H9 (cell line): ENCODE data around the gene PLEKHN1. TPM values are rescaled to one million over a fixed set of nuclear protein-coding genes. Genes with fewer than 3 reads are reported as not detected.
A peak's percentile ranks its signal among the peaks of the same experiment; 100 is the strongest.

Experiments used
- DNase-seq: peaks from one replicate; pipeline ENCODE4 v3.0.0-alpha.2; 2017
- H2AFZ ChIP-seq: one replicate; pipeline ENCODE4 v1.6.1; 2013; ENCODE audit warnings: mild to moderate bottlenecking, low read length, control low read depth, moderate library complexity
- H2AK5ac ChIP-seq: 2 replicates; pipeline ENCODE4 v1.6.1; 2013; ENCODE audit warnings: low read length, control low read depth, mixed read lengths; ENCODE audit not compliant: insufficient read length
- H2BK120ac ChIP-seq: one replicate; pipeline ENCODE4 v1.6.1; 2013; ENCODE audit warnings: low read depth, mild to moderate bottlenecking, low read length, control low read depth, inconsistent platforms; ENCODE audit not compliant: poor library complexity, severe bottlenecking
- H2BK12ac ChIP-seq: 2 replicates; pipeline ENCODE4 v1.6.1; 2013; ENCODE audit warnings: low read length, control low read depth, mixed read lengths, low read depth; ENCODE audit not compliant: insufficient read length
- H2BK15ac ChIP-seq: 2 replicates; pipeline ENCODE4 v1.6.1; 2013; ENCODE audit warnings: low read depth, low read length, control low read depth
- H2BK20ac ChIP-seq: one replicate; pipeline ENCODE4 v1.6.1; 2013; ENCODE audit warnings: low read depth, mild to moderate bottlenecking, low read length, control low read depth, inconsistent platforms; ENCODE audit not compliant: poor library complexity, severe bottlenecking
- H2BK5ac ChIP-seq: 2 replicates; pipeline ENCODE4 v1.6.1; 2013; ENCODE audit warnings: low read length, control low read depth, mixed read lengths; ENCODE audit not compliant: insufficient read length
- H3K14ac ChIP-seq: 2 replicates; pipeline ENCODE4 v1.6.1; 2013; ENCODE audit warnings: low read length, control low read depth; ENCODE audit not compliant: insufficient read depth
- H3K18ac ChIP-seq: 2 replicates; pipeline ENCODE4 v1.6.1; 2013; ENCODE audit warnings: low read depth, mild to moderate bottlenecking, mixed read lengths, low read length, control low read depth; ENCODE audit not compliant: insufficient read length
- H3K23ac ChIP-seq: 2 replicates; pipeline ENCODE4 v1.6.1; 2013; ENCODE audit warnings: low read length, control low read depth, mixed read lengths, low read depth; ENCODE audit not compliant: insufficient read length
- H3K23me2 ChIP-seq: 2 replicates; pipeline ENCODE4 v1.6.1; 2013; ENCODE audit warnings: low read depth, mild to moderate bottlenecking, mixed read lengths, low read length, control low read depth; ENCODE audit not compliant: insufficient read length, poor library complexity, severe bottlenecking
- H3K27ac ChIP-seq: 2 replicates; pipeline ENCODE4 v1.5.1; 2013; ENCODE audit warnings: low read length, control low read depth, mixed read lengths, low read depth; ENCODE audit not compliant: insufficient read length
- H3K27me3 ChIP-seq: 2 replicates; pipeline ENCODE4 v1.6.1; 2013; ENCODE audit warnings: low read length, control low read depth, inconsistent platforms; ENCODE audit not compliant: insufficient read depth
- H3K4ac ChIP-seq: 2 replicates; pipeline ENCODE4 v1.6.1; 2013; ENCODE audit warnings: low read depth, mild to moderate bottlenecking, control low read depth, inconsistent platforms, low read length, moderate library complexity
- H3K4me1 ChIP-seq: 2 replicates; pipeline ENCODE4 v1.6.1; 2013; ENCODE audit warnings: low read length, control low read depth, inconsistent platforms; ENCODE audit not compliant: insufficient read depth
- H3K4me2 ChIP-seq: 2 replicates; pipeline ENCODE4 v1.6.1; 2013; ENCODE audit warnings: low read length, control low read depth, mixed read lengths; ENCODE audit not compliant: insufficient read length, insufficient read depth
- H3K56ac ChIP-seq: 2 replicates; pipeline ENCODE4 v1.6.1; 2013; ENCODE audit warnings: low read depth, mild to moderate bottlenecking, mixed read lengths, low read length, control low read depth; ENCODE audit not compliant: insufficient read length
- H3K79me1 ChIP-seq: 2 replicates; pipeline ENCODE4 v1.6.1; 2013; ENCODE audit warnings: low read depth, mild to moderate bottlenecking, moderate library complexity, low read length, control low read depth, inconsistent platforms; ENCODE audit not compliant: insufficient read depth, poor library complexity, severe bottlenecking
- H3K79me2 ChIP-seq: 2 replicates; pipeline ENCODE4 v1.6.1; 2013; ENCODE audit warnings: low read length, control low read depth, inconsistent platforms; ENCODE audit not compliant: insufficient read depth
- H3K9ac ChIP-seq: 2 replicates; pipeline ENCODE4 v1.6.1; 2013; ENCODE audit warnings: low read length, control low read depth, mixed read lengths; ENCODE audit not compliant: insufficient read length; ENCODE audit errors: extremely low read depth
- H3K9me3 ChIP-seq: one replicate; pipeline ENCODE4 v1.6.1; 2013; ENCODE audit warnings: low read depth, low read length, inconsistent platforms; ENCODE audit not compliant: control insufficient read depth
- H3T11ph ChIP-seq: one replicate; pipeline ENCODE4 v1.6.1; 2013; ENCODE audit warnings: mild to moderate bottlenecking, low read length, control low read depth, inconsistent platforms
- H4K20me1 ChIP-seq: one replicate; pipeline ENCODE4 v1.6.1; 2013; ENCODE audit not compliant: control insufficient read depth, insufficient read length, insufficient read depth
- H4K5ac ChIP-seq: 2 replicates; pipeline ENCODE4 v1.6.1; 2013; ENCODE audit warnings: low read depth, mild to moderate bottlenecking, mixed read lengths, low read length, control low read depth; ENCODE audit not compliant: insufficient read length
- H4K8ac ChIP-seq: replicated peaks from 2 replicates; pipeline ENCODE4 v1.6.1; 2013; ENCODE audit warnings: low read length, control low read depth, mixed read lengths, low read depth; ENCODE audit not compliant: insufficient read length
- H4K91ac ChIP-seq: 2 replicates; pipeline ENCODE4 v1.6.1; 2013; ENCODE audit warnings: low read depth, mild to moderate bottlenecking, moderate library complexity, mixed read lengths, low read length, control low read depth; ENCODE audit not compliant: insufficient read length
- H3K27ac Mint-ChIP-seq, 3 experiments: 2 replicates in 2 of 3; 3 replicates in 1 of 3; pipeline ENCODE4 v1.8.0; 2020 to 2021; ENCODE audit warnings: mixed read lengths in 3 of 3, mild to moderate bottlenecking in 1 of 3, moderate library complexity in 1 of 3
- H3K27me3 Mint-ChIP-seq: 2 replicates; pipeline ENCODE4 v1.8.0; 2021; ENCODE audit warnings: low read depth, mild to moderate bottlenecking, moderate library complexity, mixed read lengths
- H3K36me3 Mint-ChIP-seq, 3 experiments: 2 replicates in 2 of 3; 3 replicates in 1 of 3; pipeline ENCODE4 v1.8.0; 2020 to 2021; ENCODE audit warnings: low read depth in 3 of 3, mixed read lengths in 3 of 3; ENCODE audit not compliant: insufficient read depth in 1 of 3
- H3K4me1 Mint-ChIP-seq, 2 experiments: 2 replicates each; pipeline ENCODE4 v1.8.0; 2020; ENCODE audit warnings: mixed read lengths in 2 of 2
- H3K4me3 Mint-ChIP-seq, 2 experiments: 2 replicates in 1 of 2; 3 replicates in 1 of 2; pipeline ENCODE4 v1.8.0; 2020 to 2021; ENCODE audit warnings: mild to moderate bottlenecking in 2 of 2, mixed read lengths in 2 of 2, moderate library complexity in 1 of 2
- H3K9me3 Mint-ChIP-seq, 2 experiments: 2 replicates in 1 of 2; 3 replicates in 1 of 2; pipeline ENCODE4 v1.8.0; 2020; ENCODE audit warnings: mild to moderate bottlenecking in 2 of 2, mixed read lengths in 2 of 2, moderate library complexity in 1 of 2
- CTCF ChIP-seq: fragments of 200-600 bp; sonication (generic); conservative IDR thresholded peaks from 3 replicates; pipeline ENCODE4 v1.8.0; 2021; ENCODE audit warnings: antibody characterized with exemption, mild to moderate bottlenecking
- WGBS: extraction: QIAGEN DNeasy Blood & Tissue Kit; methylation state at CpG from one replicate; pipeline ENCODE4 v1.1.7; 2013; ENCODE audit warnings: missing lambda C conversion rate, low lambda C conversion rate, mixed read lengths; ENCODE audit not compliant: insufficient read length; ENCODE audit errors: extremely low coverage; 5-methylcytosine and 5-hydroxymethylcytosine counted together
- total RNA-seq: library from RNA; stranded (reverse); gene quantifications from 2 replicates; pipeline ENCODE4 v1.2.1, GENCODE V29; 2021

Gene PLEKHN1
- total RNA-seq, 1 experiment from 2014 or later = 3.0 TPM

GRCh38 chr1:983798-984475, 17.7 kb downstream of the PLEKHN1 start:
- Histone ChIP-seq H4K8ac (no peak overlapping the region), H2BK120ac (no peak overlapping the region), H2BK15ac (no peak overlapping the region), H3K79me2 (no peaks in the 10 kb centered on the region), H2BK12ac (no peak overlapping the region), H4K91ac (no peak overlapping the region), H3K18ac (no peak overlapping the region), H2AFZ (no peak overlapping the region), H3K4me1 (no peaks in the 10 kb centered on the region), H3K27me3 (peaks cover 2% of the 10 kb centered on the region; the same call in 1 of the 2 replicates), H4K20me1 (no peaks in the 10 kb centered on the region), H3K23ac (no peak overlapping the region), H2AK5ac (no peak overlapping the region), H3K56ac (no peak overlapping the region), H3K9me3 (no peaks in the 10 kb centered on the region), H3K4ac (no peak overlapping the region), H4K5ac (no peak overlapping the region), H3K9ac (no peak overlapping the region), H3K79me1 (no peaks in the 10 kb centered on the region), H3K27ac (no peak overlapping the region), H3K23me2 (no peaks in the 10 kb centered on the region), H3K4me2 (no peak overlapping the region), H2BK5ac (no peak overlapping the region), H3K14ac (no peak overlapping the region), H2BK20ac (no peak overlapping the region), H3T11ph (no peak overlapping the region)
- H3K27ac Mint-ChIP-seq = no peak overlapping the region
- no CpG with 5 or more reads among the region's 29 CpGs for WGBS
- H3K36me3 Mint-ChIP-seq = no peaks in the 10 kb centered on the region; a peak in 1 of 7 replicates
- H3K4me1 Mint-ChIP-seq = no peaks in the 10 kb centered on the region
- H3K4me3 Mint-ChIP-seq = no peak overlapping the region
- no peak for DNase-seq
- peaks cover 2 to 8% of the 10 kb centered on the region in 2 experiments; a peak in 4 of 5 replicates for H3K9me3 Mint-ChIP-seq
- peaks cover 88% of the 10 kb centered on the region for H3K27me3 Mint-ChIP-seq
- peak; percentile 96 for TF ChIP-seq CTCF
